NB4 (cell line): ENCODE data around the gene ANXA3.

Experiments
- CTCF ChIP-seq: IDR thresholded peaks from one replicate; pipeline ENCODE4 v1.5.1; 2012; ENCODE audit warnings: low read depth, low read length
- MAX ChIP-seq: IDR thresholded peaks from 2 replicates; pipeline ENCODE4 v1.6.1; 2011; ENCODE audit warnings: low read depth, low read length
- MYC ChIP-seq: IDR thresholded peaks from 2 replicates; pipeline ENCODE4 v1.6.1; 2011; ENCODE audit warnings: low read depth, low read length
- POLR2A ChIP-seq: IDR thresholded peaks from 2 replicates; pipeline ENCODE4 v1.6.1; 2011; ENCODE audit warnings: mild to moderate bottlenecking; ENCODE audit not compliant: insufficient read length; ENCODE audit errors: extremely low read depth

GRCh38 chr4:78524009-78524408 is 27.6 kb upstream of the ANXA3 start:
- TF ChIP-seq CTCF (no peak), POLR2A (no peak), MAX (no peak), MYC (no peak)
